GM19238 (cell line): Measurements from ENCODE around the gene ZNF268.

Source experiments
- DNase-seq: peaks from one replicate; pipeline ENCODE4 v3.0.0; 2011; ENCODE audit warnings: low spot score; ENCODE audit not compliant: insufficient read length

The ZNF268 gene

GRCh38 chr12:133181238-133181959 is at the start of gene ZNF268:
ZNF268 (plus strand) TSS chr12:133181495; CDS start chr12:133181998, 503 bp downstream.
- peak; percentile 93 for DNase-seq

GRCh38 chr12:133135747-133136146 is 45.5 kb upstream of the ZNF268 start:
- DNase-seq = no peak

GRCh38 chr12:133145981-133146380 is 35.3 kb upstream of the ZNF268 start:
- no peak for DNase-seq

GRCh38 chr12:133156125-133156690 is 25.1 kb upstream of the ZNF268 start:
- no peak for DNase-seq

GRCh38 chr12:133165776-133166175 is 15.5 kb upstream of the ZNF268 start:
- no peak for DNase-seq

- no peak for DNase-seq
Measured at GRCh38 chr12:133172491-133172890, 8.8 kb upstream of the ZNF268 start.

- no peak for DNase-seq
Measured at GRCh38 chr12:133174901-133175300, 6.4 kb upstream of the ZNF268 start.

GRCh38 chr12:133180669-133181068 is 626 bp upstream of the ZNF268 start:
- no peak for DNase-seq

- DNase-seq = no peak
Measured at GRCh38 chr12:133190176-133190575, 8.9 kb downstream of the ZNF268 start.

GRCh38 chr12:133192847-133193246 is 11.6 kb downstream of the ZNF268 start:
- DNase-seq = no peak

- no peak for DNase-seq
Measured at GRCh38 chr12:133201888-133202287, 20.6 kb downstream of the ZNF268 start.

GRCh38 chr12:133202493-133203343 is 21.4 kb downstream of the ZNF268 start:
- no peak for DNase-seq

GRCh38 chr12:133203344-133204263 is 22.3 kb downstream of the ZNF268 start:
- no peak for DNase-seq

GRCh38 chr12:133204264-133204603 is 22.9 kb downstream of the ZNF268 start:
- no peak for DNase-seq

- DNase-seq = no peak
Measured at GRCh38 chr12:133206390-133206789, 25.1 kb downstream of the ZNF268 start.

- DNase-seq = no peak
Measured at GRCh38 chr12:133215724-133216123, 34.4 kb downstream of the ZNF268 start.

- no peak for DNase-seq
Measured at GRCh38 chr12:133217219-133217618, 35.9 kb downstream of the ZNF268 start.

GRCh38 chr12:133220521-133220920 is 39.2 kb downstream of the ZNF268 start:
- DNase-seq = no peak

GRCh38 chr12:133221241-133221640 is 39.9 kb downstream of the ZNF268 start:
- DNase-seq = no peak

- no peak for DNase-seq
Measured at GRCh38 chr12:133222211-133222610, 40.9 kb downstream of the ZNF268 start.

GRCh38 chr12:133225527-133225926 is 44.2 kb downstream of the ZNF268 start:
- no peak for DNase-seq
